GM19025 (cell line): ENCODE measurements around the gene STARD3.
"Not testable (repeated sequence)": the region's sequence is repeated elsewhere in the genome, so short reads cannot be mapped to it uniquely, and the experiment has no call there.

Experiments used
- ATAC-seq: cut with Tn5 transposase; IDR thresholded peaks from one replicate; pipeline ENCODE4 v1.9.1; 2021; ENCODE audit warnings: mild to moderate bottlenecking, low read depth, moderate library complexity; ENCODE audit not compliant: unreplicated experiment

STARD3 gene

DNA sequence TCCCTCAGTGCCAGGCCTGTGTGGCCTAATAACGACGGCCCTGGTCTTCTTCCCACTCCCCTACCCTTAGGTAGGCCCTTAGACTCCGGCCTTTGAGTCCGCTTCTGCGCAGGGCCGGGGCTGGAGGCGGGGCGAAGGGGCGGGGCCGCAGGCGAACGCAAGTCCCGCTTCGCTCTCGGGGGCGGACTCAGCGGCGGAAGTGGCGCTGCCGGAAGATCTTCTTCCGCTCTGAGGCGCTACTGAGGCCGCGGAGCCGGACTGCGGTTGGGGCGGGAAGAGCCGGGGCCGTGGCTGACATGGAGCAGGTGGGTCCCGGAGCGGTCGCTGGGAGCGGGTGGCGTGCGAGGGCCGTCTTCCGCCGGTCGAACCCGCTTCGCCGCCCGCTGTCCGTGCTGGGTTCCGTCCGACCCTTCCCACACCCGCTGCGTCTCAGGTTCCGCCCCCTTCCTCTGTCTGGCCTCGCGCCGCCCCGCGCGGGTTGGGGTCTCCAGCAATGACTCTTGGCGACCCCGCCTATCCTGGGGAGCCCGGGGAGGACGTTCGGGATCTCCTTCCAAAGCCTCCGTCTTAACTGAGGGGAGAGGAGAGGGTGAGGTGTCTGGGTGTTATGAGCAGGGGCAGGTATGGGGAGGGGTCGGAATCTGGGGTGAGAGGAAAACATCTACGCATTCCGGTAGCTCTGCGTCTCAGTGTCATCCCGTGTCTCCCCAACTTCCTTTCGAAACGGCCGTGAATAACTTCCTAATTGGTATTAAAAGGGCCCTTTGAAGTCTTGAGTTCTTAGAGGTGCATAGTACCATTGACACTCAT lies at the start of gene STARD3:
STARD3 (plus strand) TSS at position 218 of the 810 bp plus-strand sequence. CDS start 16,388 bp downstream, outside the sequence.
- ATAC-seq: peak; percentile 89

GRCh38 chr17:39590180-39590579 lies 46.8 kb upstream of the STARD3 start:
- not testable (repeated sequence) for ATAC-seq

DNA sequence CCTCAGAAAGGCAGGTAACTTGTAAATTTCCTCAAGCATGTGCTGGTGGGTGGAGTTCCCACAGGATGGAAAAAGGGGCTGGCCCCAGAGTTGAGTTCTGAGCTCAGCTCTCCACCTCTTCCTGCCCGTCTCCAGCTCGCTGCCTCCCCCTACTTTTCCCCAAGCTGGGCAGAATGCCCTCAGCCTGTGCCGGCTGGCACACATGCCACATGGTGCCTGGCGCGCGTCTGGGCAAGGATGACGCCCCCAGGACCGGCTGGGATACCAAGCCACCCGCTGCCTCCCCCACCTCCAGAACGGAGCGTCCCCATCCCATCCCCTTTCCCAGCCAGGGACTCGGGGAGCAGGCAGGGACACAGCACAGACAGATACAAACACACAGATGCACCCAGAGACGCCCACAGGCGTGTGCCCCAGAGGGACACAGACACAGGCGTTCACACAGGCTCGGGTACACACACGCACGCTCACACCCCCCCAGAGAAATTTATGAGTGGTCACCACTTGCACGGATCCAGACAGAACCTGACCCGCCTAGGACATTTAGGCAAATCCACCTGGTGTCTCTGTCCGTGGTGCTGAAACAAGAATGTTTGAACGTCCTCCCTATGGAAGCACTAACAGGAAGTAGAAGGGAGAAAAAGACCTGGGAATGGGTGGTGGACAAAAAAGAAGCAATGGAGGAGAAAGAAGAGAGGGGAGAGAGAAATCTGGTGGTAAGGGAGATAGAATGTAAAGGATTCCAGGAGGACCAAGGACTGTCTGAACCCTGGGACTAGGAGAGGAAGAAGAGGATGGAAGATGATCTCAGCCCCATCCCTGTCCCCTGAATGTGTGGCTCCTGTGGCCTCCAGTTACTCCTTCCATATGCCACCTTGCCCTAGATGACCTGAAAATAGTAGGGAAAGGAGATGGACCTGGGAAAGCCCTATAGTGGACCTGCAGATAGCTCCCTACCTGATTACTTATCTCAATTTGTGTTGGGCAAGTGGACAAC lies 44.7 kb upstream of the STARD3 start:
- no peak for ATAC-seq

GRCh38 chr17:39593371-39593770 lies 43.6 kb upstream of the STARD3 start:
- ATAC-seq: no peak

- ATAC-seq: no peak
Observed at GRCh38 chr17:39595294-39595693, 41.6 kb upstream of the STARD3 start.

DNA sequence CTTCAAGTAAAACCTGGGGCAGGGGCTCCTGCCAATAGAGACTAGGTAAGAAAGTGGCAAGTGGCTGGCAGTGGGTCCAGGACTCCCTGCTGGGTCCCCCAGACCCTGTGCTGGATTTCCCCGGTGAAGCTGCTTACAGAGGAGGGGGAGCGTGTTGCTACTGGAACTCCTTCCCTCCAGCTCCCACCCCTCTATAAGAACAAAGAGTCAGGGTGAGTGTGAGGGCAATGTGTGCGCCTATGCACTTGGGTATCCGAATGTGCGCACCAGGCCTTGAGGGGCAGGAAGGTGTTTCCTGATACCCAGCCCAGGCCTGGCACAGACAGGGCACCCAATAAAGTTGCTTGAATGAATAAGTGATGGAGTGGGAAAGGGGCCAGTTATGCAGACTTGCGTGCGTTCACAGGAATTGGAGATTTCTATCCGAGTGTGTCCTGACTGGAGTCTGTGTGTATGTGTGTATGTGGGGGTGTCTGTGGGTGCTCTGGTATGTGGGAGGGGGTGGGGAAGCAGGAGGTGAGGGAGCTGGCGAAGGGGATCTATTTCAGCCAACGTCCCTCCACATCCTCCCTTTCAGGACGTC lies 40.9 kb upstream of the STARD3 start:
- no peak for ATAC-seq

- ATAC-seq: no peak
Observed at GRCh38 chr17:39596543-39597267, 40.2 kb upstream of the STARD3 start.

GRCh38 chr17:39597372-39598046 lies 39.4 kb upstream of the STARD3 start:
- no peak for ATAC-seq

GRCh38 chr17:39598047-39598481 lies 38.9 kb upstream of the STARD3 start:
- no peak for ATAC-seq

- ATAC-seq: no peak
Observed at GRCh38 chr17:39598630-39599003, 38.3 kb upstream of the STARD3 start.

GRCh38 chr17:39599004-39599664 lies 37.8 kb upstream of the STARD3 start:
- no peak for ATAC-seq

DNA sequence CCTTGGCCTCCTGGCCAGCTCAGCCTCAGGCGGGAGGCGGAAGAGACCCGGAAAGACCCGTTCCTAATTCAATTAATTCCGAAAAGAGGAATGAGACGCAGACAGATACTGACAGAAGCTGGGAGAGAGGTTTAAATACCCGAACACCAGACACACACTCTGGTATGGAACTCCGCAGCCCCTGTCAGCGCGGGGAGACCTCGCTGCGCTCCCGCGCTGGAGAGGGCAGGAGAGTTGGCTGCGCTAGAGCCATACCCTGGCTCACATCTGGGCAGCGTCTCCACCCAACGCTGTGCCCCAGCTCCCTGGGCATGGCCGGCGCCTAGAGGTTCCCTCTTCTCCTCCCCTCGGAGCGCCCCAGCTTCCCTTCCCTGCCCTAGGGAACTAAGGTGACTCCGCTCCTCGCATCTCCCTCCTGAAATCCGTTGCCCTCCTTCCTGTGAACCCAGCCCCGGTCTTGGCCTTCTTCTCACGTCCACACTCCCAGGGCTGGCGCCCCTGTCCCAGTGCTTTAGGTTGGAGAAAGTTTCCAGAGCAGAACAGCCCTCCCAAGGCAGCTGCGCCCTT lies 37.2 kb upstream of the STARD3 start:
- no peak for ATAC-seq

GRCh38 chr17:39600288-39600996 lies 36.5 kb upstream of the STARD3 start:
- no peak for ATAC-seq

DNA sequence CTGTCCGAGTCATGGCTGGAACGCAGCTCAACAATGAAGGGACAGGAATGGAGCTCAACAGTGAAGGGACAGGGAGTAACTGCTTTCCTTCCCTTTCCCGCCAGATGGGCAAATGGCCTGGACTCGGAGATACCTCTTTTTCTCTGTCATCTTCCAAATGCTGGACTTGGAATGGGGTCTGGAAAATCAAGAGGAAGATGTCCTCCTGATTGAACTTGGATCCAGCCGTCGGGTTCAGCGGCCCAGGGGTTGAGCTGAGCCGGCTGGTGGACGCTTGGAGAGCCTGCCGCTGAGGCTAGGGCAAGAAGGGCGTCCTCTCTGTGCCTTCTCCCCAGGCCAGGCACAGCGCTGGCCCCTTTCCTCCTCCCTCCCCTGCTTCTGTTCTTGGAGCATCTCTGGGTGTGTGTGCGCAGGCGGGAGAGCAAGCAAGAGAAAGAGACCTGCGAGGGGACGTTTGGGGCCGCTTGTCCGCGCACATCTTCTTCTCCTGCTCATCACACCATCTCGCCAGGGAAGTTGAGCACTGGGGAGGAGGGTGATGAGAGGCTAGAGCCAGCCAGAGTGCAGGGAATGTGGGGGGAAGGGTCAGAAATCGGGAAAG lies 35.8 kb upstream of the STARD3 start:
- no peak for ATAC-seq

GRCh38 chr17:39601758-39602532 lies 35.0 kb upstream of the STARD3 start:
- ATAC-seq: no peak

GRCh38 chr17:39602533-39603303 lies 34.2 kb upstream of the STARD3 start:
- no peak for ATAC-seq
